ENCODE results near the gene ACKR1.

The ACKR1 gene

GRCh38 chr1:159223004-159223403 lies 18.3 kb downstream of the ACKR1 start:
- no peak for DNase-seq

DNA sequence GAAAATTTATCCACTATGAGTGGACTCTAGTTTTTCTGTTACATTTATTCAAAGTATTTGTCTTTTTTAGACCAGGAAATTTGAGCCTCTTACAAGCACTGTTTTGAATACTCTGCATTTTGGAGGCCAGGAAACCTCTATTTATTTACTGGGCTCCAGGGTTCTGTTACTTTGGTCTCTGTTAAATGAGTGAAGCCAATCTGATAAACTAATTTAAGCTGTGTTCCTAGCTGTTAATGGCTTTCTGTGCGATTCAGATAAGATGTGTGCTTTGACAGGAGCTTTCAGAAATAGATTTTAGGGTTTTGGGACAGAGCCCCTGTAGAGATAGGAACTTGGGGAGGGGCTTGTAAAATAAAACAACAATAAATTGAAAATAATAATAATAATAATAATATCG lies 23.9 kb downstream of the ACKR1 start:
- no peak for DNase-seq

GRCh38 chr1:159229260-159229885 lies 24.7 kb downstream of the ACKR1 start:
- peak in 1 of 14 donors; percentile 77 for DNase-seq

DNA sequence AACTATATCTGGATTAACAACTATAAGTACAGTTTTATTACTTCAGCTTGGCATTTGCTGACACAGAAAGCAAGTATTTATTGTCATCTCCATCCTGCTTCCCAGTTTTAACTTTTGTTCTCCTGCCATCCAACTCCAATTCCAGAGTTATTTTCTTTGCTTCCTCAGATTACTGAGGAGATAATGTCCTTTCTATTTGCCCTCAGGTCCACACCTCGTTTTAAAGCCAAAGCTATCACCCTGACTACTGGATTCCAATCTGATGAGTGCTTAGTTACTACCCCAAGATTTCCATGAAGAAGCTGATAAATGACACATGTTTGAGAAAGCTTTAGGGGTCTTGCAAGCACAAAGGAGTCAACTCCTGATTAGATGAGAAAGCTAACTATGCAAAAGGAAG lies 25.2 kb downstream of the ACKR1 start:
- no peak for DNase-seq

- DNase-seq: no peak
Measured at GRCh38 chr1:159239551-159240220, 35.0 kb downstream of the ACKR1 start.

DNA sequence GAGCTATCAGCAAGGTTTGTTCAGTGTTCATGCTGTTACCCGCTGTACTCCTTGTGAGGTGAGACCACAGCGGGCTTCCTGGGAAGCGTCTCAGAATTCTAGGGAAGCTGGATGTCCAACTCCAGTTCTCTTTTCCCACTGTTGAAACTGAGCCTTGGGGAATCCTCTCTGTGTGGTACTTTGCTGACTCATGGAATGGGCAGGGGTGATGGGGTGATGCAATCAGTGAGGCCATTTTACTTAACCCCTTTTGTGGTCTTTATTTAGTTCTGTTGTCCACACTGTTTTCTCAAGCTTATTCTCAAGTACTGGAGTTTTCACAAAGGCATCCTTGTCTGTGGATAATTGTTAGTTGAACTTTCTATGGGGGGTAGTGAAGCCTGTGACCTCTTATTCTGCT lies 42.6 kb downstream of the ACKR1 start:
- DNase-seq: no peak

DNA sequence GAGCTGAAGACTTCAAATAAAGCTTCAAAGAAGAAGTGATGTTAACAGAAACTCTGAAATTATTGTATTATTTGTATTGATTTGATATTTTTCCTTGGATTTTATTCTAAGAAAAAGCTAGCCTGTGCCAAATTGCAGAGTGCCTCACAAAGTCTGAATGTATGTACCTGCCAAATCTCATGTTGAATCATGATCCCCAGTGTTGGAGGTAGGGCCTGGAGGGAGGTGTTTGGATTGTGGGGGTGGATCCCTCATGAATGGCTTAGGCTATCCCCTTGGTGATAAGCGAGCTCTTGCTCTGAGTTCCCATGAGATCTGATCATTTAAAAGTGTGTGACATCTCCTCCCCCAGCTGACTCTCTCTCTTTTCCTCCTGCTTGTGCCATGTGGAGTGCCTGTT lies 43.6 kb downstream of the ACKR1 start:
- no peak for DNase-seq

DNA sequence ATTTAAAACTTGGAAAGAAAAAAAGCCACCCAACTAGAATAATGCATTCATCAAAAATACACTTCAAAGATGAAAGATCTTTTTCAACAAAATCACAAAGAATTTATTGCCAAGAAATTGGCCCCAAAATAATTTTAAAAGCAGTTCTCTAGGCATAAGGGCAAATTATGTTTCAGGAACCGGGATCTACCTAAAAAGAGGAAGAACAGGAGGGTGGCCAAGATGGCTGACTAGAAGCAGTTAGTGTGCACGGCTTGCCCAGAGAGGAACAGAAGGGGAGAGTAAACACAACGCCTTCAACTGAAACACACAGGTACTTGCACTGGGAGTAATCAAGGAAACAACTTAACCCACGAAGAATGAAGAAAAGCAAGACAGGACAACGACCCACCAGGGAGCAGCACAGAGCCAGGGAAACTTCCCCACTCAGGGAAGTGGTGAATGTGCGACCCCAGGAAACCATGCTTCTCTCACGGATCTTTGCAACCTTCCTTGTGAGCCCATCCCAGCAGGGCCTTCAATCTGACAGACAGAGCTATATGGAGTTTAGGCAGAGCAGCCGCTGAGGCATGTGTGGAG lies 46.1 kb downstream of the ACKR1 start:
- no peak for DNase-seq
